Type B pancreatic cell (in vitro differentiated cells): Measurements from ENCODE around the gene EEFSEC. TPM values are rescaled to one million over a fixed set of nuclear protein-coding genes. Genes with fewer than 3 reads are reported as not detected.

ENCODE experiments used
- DNase-seq: peaks from one replicate; pipeline ENCODE4 v3.0.0; 2021; ENCODE audit warnings: mixed read lengths; ENCODE audit not compliant: unreplicated experiment; ENCODE audit errors: extremely low spot score
- H3K27ac Mint-ChIP-seq: 2 replicates; pipeline ENCODE4 v1.8.0; 2021; ENCODE audit warnings: mild to moderate bottlenecking, mixed read lengths
- H3K27me3 Mint-ChIP-seq: 2 replicates; pipeline ENCODE4 v1.8.0; 2021; ENCODE audit warnings: mixed read lengths
- H3K36me3 Mint-ChIP-seq: 2 replicates; pipeline ENCODE4 v1.8.0; 2021; ENCODE audit warnings: mixed read lengths
- H3K4me1 Mint-ChIP-seq: one replicate; pipeline ENCODE4 v1.8.0; 2021; ENCODE audit warnings: mixed read lengths; ENCODE audit not compliant: unreplicated experiment
- H3K4me3 Mint-ChIP-seq: 2 replicates; pipeline ENCODE4 v1.8.0; 2021; ENCODE audit warnings: mild to moderate bottlenecking, mixed read lengths
- H3K9me3 Mint-ChIP-seq: 2 replicates; pipeline ENCODE4 v1.8.0; 2021; ENCODE audit warnings: mixed read lengths
- CTCF ChIP-seq: fragments of 200-600 bp; sonication (generic); conservative IDR thresholded peaks from 2 replicates; pipeline ENCODE4 v1.5.0; 2021; ENCODE audit warnings: antibody characterized with exemption, mild to moderate bottlenecking
- total RNA-seq: library from RNA; stranded (reverse); gene quantifications from 2 replicates; pipeline ENCODE4 v1.2.1, GENCODE V29; 2021; ENCODE audit warnings: low replicate concordance

Gene EEFSEC
- total RNA-seq, 1 donor from 2014 or later, result 16.6 TPM

GRCh38 chr3:128218548-128219257 lies 65.4 kb downstream of the EEFSEC start:
- Mint-ChIP-seq H3K9me3 (no peaks in the 10 kb centered on the region), H3K4me1 (peaks cover 14% of the 10 kb centered on the region), H3K36me3 (peaks cover 4% of the 10 kb centered on the region), H3K4me3 (no peak overlapping the region), H3K27me3 (no peaks in the 10 kb centered on the region), H3K27ac (peak overlapping the region; percentile 32)
- TF ChIP-seq CTCF, result no peak
- DNase-seq, result no peak

GRCh38 chr3:128221328-128221727 lies 68.0 kb downstream of the EEFSEC start:
- no peaks in the 10 kb centered on the region for H3K9me3 Mint-ChIP-seq
- TF ChIP-seq CTCF, result no peak
- DNase-seq, result no peak
- H3K27ac Mint-ChIP-seq, result no peak overlapping the region
- H3K27me3 Mint-ChIP-seq, result no peaks in the 10 kb centered on the region
- H3K4me3 Mint-ChIP-seq, result no peak overlapping the region
- H3K36me3 Mint-ChIP-seq, result peaks cover 4% of the 10 kb centered on the region
- peaks cover 15% of the 10 kb centered on the region for H3K4me1 Mint-ChIP-seq

GRCh38 chr3:128222796-128223385 lies 69.6 kb downstream of the EEFSEC start:
- no peak for TF ChIP-seq CTCF
- Mint-ChIP-seq H3K27ac (no peak overlapping the region), H3K27me3 (no peaks in the 10 kb centered on the region), H3K9me3 (no peaks in the 10 kb centered on the region), H3K36me3 (peaks cover 4% of the 10 kb centered on the region), H3K4me1 (peaks cover 24% of the 10 kb centered on the region), H3K4me3 (no peak overlapping the region)
- no peak for DNase-seq

- Mint-ChIP-seq H3K4me1 (peaks cover 28% of the 10 kb centered on the region), H3K4me3 (peak overlapping the region; percentile 4), H3K27ac (peak overlapping the region; percentile 53), H3K27me3 (no peaks in the 10 kb centered on the region), H3K9me3 (no peaks in the 10 kb centered on the region), H3K36me3 (peaks cover 4% of the 10 kb centered on the region)
- no peak for TF ChIP-seq CTCF
- no peak for DNase-seq
These were observed 73.0 kb downstream of the EEFSEC start for GRCh38 chr3:128226186-128226725.

- DNase-seq, result no peak
- H3K27ac Mint-ChIP-seq, result peak overlapping the region; percentile 53
- peaks cover 35% of the 10 kb centered on the region for H3K4me1 Mint-ChIP-seq
- H3K9me3 Mint-ChIP-seq, result no peaks in the 10 kb centered on the region
- H3K36me3 Mint-ChIP-seq, result peaks cover 4% of the 10 kb centered on the region
- no peaks in the 10 kb centered on the region for H3K27me3 Mint-ChIP-seq
- H3K4me3 Mint-ChIP-seq, result no peak overlapping the region
- peak; percentile 84 for TF ChIP-seq CTCF
These were observed 73.6 kb downstream of the EEFSEC start for GRCh38 chr3:128226795-128227395.
